Chondrocyte (in vitro differentiated cells): ENCODE measurements around the gene WBP2NL. TPM values are rescaled to one million over a fixed set of nuclear protein-coding genes. Genes with fewer than 3 reads are reported as not detected.

Source experiments
- DNase-seq: peaks from one replicate; pipeline ENCODE4 v3.0.0; 2021; ENCODE audit warnings: mixed read lengths, low spot score
- H3K27ac Mint-ChIP-seq: one replicate; pipeline ENCODE4 v1.8.0; 2021; ENCODE audit warnings: mild to moderate bottlenecking, moderate library complexity, mixed read lengths; ENCODE audit not compliant: unreplicated experiment
- H3K27me3 Mint-ChIP-seq: 2 replicates; pipeline ENCODE4 v1.8.0; 2021; ENCODE audit warnings: low read depth, mixed read lengths
- H3K36me3 Mint-ChIP-seq: 2 replicates; pipeline ENCODE4 v1.8.0; 2021; ENCODE audit warnings: low read depth, mixed read lengths
- H3K4me1 Mint-ChIP-seq: 2 replicates; pipeline ENCODE4 v1.8.0; 2021; ENCODE audit warnings: low read depth, mild to moderate bottlenecking, mixed read lengths
- H3K4me3 Mint-ChIP-seq: one replicate; pipeline ENCODE4 v1.8.0; 2021; ENCODE audit warnings: mild to moderate bottlenecking, moderate library complexity, mixed read lengths; ENCODE audit not compliant: unreplicated experiment
- H3K9me3 Mint-ChIP-seq: 2 replicates; pipeline ENCODE4 v1.8.0; 2021; ENCODE audit warnings: low read depth, mixed read lengths
- CTCF ChIP-seq: fragments of 200-600 bp; sonication (generic); IDR thresholded peaks from 2 replicates; pipeline ENCODE4 v1.5.0; 2021; ENCODE audit warnings: antibody characterized with exemption, mild to moderate bottlenecking, moderate library complexity
- total RNA-seq: library from RNA; stranded (reverse); gene quantifications from 3 replicates; pipeline ENCODE4 v1.2.1, GENCODE V29; 2021

WBP2NL gene
- total RNA-seq, 1 donor from 2014 or later: not detected

GRCh38 chr22:41975299-41976069 is 23.1 kb upstream of the WBP2NL start:
- Mint-ChIP-seq H3K27ac (no peak overlapping the region), H3K27me3 (peaks cover 38% of the 10 kb centered on the region), H3K4me3 (peak overlapping the region; percentile 57), H3K9me3 (no peaks in the 10 kb centered on the region), H3K4me1 (peaks cover 4% of the 10 kb centered on the region), H3K36me3 (peaks cover 2% of the 10 kb centered on the region)
- DNase-seq: no peak
- no peak for TF ChIP-seq CTCF

- H3K4me1 Mint-ChIP-seq: peaks cover 4% of the 10 kb centered on the region
- H3K9me3 Mint-ChIP-seq: no peaks in the 10 kb centered on the region
- TF ChIP-seq CTCF: no peak
- peaks cover 38% of the 10 kb centered on the region for H3K27me3 Mint-ChIP-seq
- H3K4me3 Mint-ChIP-seq: peak overlapping the region; percentile 57
- no peak for DNase-seq
- H3K36me3 Mint-ChIP-seq: peaks cover 2% of the 10 kb centered on the region
- H3K27ac Mint-ChIP-seq: no peak overlapping the region
Measured at GRCh38 chr22:41976070-41976901, 22.3 kb upstream of the WBP2NL start.

GRCh38 chr22:41976961-41977566 is 21.5 kb upstream of the WBP2NL start:
- DNase-seq: no peak
- no peaks in the 10 kb centered on the region for H3K9me3 Mint-ChIP-seq

GRCh38 chr22:41978732-41979131 is 19.9 kb upstream of the WBP2NL start:
- H3K4me3 Mint-ChIP-seq: no peak overlapping the region
- peaks cover 33% of the 10 kb centered on the region for H3K27me3 Mint-ChIP-seq
- H3K9me3 Mint-ChIP-seq: no peaks in the 10 kb centered on the region
- no peak for TF ChIP-seq CTCF
- H3K4me1 Mint-ChIP-seq: peaks cover 4% of the 10 kb centered on the region
- no peak overlapping the region for H3K27ac Mint-ChIP-seq
- no peak for DNase-seq
- H3K36me3 Mint-ChIP-seq: no peaks in the 10 kb centered on the region

More at GRCh38 chr22:41976961-41977566, 21.5 kb upstream of the WBP2NL start:
- peak; percentile 13 for TF ChIP-seq CTCF
- H3K36me3 Mint-ChIP-seq: peaks cover 2% of the 10 kb centered on the region
- no peak overlapping the region for H3K27ac Mint-ChIP-seq
- H3K27me3 Mint-ChIP-seq: peaks cover 37% of the 10 kb centered on the region
- H3K4me3 Mint-ChIP-seq: peak overlapping the region; percentile 38
- H3K4me1 Mint-ChIP-seq: peaks cover 4% of the 10 kb centered on the region
